ENCODE results near the gene GATA6. TPM values are rescaled to one million over a fixed set of nuclear protein-coding genes. Genes with fewer than 3 reads are reported as not detected.

Gene GATA6
- total RNA-seq, 1 donor from 2014 or later, result 89.3 TPM

DNA sequence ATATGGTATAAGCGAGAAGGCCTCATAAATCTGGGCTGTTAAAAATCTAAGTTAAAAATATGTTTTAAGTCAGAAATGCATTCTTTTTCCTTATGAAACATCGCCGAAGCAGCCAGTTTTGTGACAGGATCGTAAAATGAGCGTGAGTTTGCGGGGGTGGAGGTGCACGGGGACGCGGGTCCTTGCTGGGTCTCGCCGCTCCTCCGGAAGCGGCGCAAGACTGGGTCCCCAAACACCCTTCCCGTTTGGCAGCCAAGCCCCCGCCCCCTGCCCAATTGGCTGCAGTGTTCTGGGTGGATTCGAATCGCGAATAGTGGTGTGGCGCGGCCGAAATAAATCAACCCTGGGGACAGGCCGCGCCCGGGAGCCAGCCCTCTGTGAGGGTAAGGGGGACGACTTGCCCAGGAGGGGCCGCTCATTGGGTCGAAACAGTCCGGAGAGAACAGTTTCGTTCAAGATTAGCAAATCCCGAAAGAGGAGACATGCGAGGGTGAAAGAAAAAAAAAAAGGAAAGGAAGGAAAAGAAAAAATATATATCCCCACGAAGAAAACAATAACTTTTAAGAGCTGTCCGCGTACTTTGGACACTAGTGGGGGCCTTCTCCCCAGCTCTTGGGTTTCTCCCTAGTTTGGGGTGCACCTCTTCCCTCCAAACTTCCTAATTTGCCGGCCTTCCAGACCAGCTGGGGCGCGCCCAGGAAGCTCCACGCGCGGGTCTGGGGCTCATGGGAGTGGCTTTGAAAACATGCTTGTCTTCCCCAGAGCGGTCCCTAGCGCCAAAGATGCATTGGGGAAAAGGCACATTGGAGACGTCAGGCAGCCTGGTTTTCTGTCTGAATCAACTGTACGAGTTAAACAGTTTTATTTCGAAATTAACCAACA is 3.1 kb upstream of the GATA6 start:
- peak overlapping the region; percentile 98 to 99 for H3K27ac ChIP-seq
- H3K4me1 ChIP-seq, result peaks cover 0 to 7% of the 10 kb centered on the region in 2 donors
- intact Hi-C loops (cut with DNase I), result loop anchor here (2.0 to 10.0 kb wide), 11 partner anchors 170 to 1066 kb away; partner anchors contain the start of genes ABHD3, MIB1, RBBP8 and ROCK1
- TF ChIP-seq, protein P1, sequence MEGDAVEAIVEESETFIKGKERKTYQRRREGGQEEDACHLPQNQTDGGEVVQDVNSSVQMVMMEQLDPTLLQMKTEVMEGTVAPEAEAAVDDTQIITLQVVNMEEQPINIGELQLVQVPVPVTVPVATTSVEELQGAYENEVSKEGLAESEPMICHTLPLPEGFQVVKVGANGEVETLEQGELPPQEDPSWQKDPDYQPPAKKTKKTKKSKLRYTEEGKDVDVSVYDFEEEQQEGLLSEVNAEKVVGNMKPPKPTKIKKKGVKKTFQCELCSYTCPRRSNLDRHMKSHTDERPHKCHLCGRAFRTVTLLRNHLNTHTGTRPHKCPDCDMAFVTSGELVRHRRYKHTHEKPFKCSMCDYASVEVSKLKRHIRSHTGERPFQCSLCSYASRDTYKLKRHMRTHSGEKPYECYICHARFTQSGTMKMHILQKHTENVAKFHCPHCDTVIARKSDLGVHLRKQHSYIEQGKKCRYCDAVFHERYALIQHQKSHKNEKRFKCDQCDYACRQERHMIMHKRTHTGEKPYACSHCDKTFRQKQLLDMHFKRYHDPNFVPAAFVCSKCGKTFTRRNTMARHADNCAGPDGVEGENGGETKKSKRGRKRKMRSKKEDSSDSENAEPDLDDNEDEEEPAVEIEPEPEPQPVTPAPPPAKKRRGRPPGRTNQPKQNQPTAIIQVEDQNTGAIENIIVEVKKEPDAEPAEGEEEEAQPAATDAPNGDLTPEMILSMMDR (IDR thresholded peaks at IDR 0.05), result peak in 1 of 3 experiments; percentile 1
- no peaks in the 10 kb centered on the region for H3K9me3 ChIP-seq
- H3K4me3 ChIP-seq, result peak overlapping the region; percentile 89 to 90
- peaks cover 3 to 4% of the 10 kb centered on the region in 2 donors for H3K36me3 ChIP-seq
- DNase-seq (ENCODE audit: low spot score in 2 of 2), result peak; percentile 59 to 92
- no peaks in the 10 kb centered on the region for H3K27me3 ChIP-seq

DNA sequence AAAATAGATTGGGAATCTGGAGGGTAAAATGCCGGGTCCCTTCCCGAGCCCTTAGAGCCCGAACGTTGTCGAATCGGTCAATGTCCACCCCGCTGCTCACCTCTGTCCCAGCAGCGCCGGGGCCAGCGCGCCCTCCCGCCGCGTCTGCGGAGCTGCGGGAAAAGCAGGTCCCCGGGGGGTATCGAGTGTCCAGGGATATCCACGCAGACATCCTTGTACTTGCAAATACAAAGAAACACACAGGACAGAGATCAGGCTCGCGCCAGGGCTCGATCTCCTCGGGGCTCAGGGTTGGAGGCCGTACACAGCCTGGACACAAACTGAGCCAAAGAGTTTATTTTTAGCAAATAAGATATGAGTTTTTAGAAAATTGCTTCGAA is 2.3 kb upstream of the GATA6 start:
- peak overlapping the region; percentile 98 to 99 for H3K27ac ChIP-seq
- intact Hi-C loops (cut with DNase I), result loop anchor here (2.0 to 10.0 kb wide), 11 partner anchors 170 to 1065 kb away; partner anchors contain the start of genes ABHD3, MIB1, RBBP8 and ROCK1
- TF ChIP-seq, protein P1 (IDR thresholded peaks at IDR 0.05), result no peak
- no peaks in the 10 kb centered on the region for H3K9me3 ChIP-seq
- H3K36me3 ChIP-seq, result peaks cover 5 to 10% of the 10 kb centered on the region in 2 donors
- H3K4me1 ChIP-seq, result peaks cover 0 to 7% of the 10 kb centered on the region in 2 donors
- H3K27me3 ChIP-seq, result no peaks in the 10 kb centered on the region
- peak in 1 of 2 donors; percentile 74 for DNase-seq (ENCODE audit: low spot score in 2 of 2)
- H3K4me3 ChIP-seq, result peak overlapping the region; percentile 89 to 90

DNA sequence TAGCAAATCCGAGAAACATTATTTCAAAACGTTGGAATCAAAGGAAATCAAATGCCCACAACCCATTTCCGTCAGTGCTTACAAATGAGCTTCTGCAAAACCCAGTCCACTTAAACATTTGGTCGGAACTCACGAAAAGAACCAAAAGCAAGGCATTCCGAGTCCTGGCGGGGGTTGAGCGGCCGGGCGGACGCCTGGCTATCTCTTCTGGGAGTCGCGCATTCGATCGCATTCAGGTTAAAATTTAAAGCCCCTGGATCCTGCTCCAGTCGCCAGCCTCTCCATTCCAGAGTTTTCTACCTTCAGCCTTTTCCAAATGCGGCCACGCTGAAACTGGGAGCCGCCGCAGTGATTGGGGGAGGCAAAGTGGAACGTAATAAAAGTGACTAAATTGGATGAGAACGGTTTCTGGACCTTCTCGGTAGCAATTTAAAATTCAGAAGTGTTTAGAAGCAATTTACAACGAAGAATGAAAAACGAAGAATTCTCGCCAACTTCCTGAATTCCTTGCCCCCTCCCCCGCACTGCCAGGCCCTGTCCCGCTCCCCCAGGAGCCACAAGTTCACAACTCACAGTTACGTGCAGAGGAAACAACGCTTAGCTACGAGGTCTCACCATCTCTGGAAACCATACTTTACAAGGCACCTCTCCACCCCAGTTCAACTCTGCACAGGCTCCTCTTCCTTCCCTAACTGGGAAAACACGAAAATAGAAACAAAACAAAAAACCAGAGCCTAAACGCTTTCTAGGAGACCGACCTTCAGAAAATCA is 1.7 kb upstream of the GATA6 start:
- DNase-seq (ENCODE audit: low spot score in 2 of 2), result peak in 1 of 2 donors; percentile 66
- Histone ChIP-seq H3K36me3 (peaks cover 5 to 15% of the 10 kb centered on the region in 2 donors), H3K4me3 (peak overlapping the region; percentile 89 to 90), H3K4me1 (peaks cover 0 to 7% of the 10 kb centered on the region in 2 donors), H3K27me3 (no peaks in the 10 kb centered on the region), H3K27ac (peak overlapping the region; percentile 98 to 99), H3K9me3 (no peaks in the 10 kb centered on the region)
- TF ChIP-seq, protein P1 (IDR thresholded peaks at IDR 0.05), result no peak
- intact Hi-C loops (cut with DNase I), result loop anchor here (1.0 to 10.0 kb wide), 13 partner anchors 171 to 1065 kb away; partner anchors contain the start of genes ABHD3, MIB1, RBBP8 and ROCK1

DNA sequence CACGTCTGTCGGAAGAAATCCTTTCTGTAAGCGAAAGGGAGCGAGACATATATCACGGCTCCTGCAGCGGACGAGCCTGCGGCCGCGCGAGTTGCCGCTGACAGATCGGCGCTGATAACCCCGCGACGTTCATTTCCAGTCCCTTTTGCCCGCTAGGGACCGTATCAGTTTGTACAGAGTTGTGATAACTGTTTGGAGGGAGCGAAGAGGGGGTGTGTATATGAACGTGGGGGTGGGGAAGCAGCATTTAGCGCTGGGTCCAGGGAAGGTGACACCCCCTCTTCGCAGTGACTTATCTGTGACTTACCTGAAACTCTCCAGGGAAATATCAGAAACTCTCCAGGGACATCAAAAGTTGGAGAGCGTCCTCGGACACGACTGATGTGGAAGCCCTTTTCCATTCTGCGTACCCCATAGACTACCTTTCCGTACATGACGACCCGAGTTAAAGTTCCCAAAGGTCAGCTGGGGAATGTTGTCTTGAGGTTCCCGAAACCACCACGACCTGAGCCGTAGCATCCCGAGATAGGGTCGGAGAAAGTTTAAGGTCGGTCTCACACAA is 948 bp upstream of the GATA6 start:
- Histone ChIP-seq H3K4me3 (peak overlapping the region; percentile 89 to 90), H3K4me1 (peaks cover 0 to 7% of the 10 kb centered on the region in 2 donors), H3K27ac (peak overlapping the region; percentile 98 to 99), H3K9me3 (no peaks in the 10 kb centered on the region), H3K27me3 (no peaks in the 10 kb centered on the region), H3K36me3 (peaks cover 5 to 15% of the 10 kb centered on the region in 2 donors)
- TF ChIP-seq, protein P1 (IDR thresholded peaks at IDR 0.05), result no peak
- intact Hi-C loops (cut with DNase I), result loop anchor here (1.0 to 10.0 kb wide), 11 partner anchors 179 to 1064 kb away; partner anchors contain the start of genes ABHD3, MIB1, RBBP8 and ROCK1
- peak in 1 of 2 donors; percentile 70 for DNase-seq (ENCODE audit: low spot score in 2 of 2)

DNA sequence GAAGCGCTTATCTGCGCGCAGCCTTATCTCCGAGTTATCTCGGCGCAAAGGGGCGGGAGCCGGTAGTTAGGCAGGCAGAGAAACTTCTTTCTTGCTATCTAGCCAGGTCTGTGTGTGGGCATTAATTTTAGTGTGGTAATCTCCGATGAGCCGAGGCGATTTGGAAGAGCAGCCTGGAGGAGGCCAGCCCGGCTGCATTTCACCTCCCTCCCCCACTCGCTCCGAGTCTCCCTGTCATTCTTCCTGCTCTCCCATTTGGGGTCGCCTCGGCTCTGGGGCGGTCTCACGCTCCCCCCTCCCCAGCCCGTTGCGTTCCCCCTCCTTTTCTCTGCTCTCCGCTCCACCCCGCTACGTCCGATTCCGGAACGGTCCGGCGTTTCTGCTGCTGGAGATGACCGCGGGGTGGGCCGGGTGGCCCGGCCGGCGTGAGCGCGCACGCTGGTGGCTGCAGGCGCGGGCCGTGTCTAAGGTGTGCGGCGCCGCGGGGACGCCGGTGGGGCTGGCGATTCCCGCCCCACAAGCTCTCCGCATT is 566 bp downstream of the GATA6 start:
- TF ChIP-seq, protein P1 (IDR thresholded peaks at IDR 0.05), result no peak
- Histone ChIP-seq H3K4me3 (peak overlapping the region; percentile 89 to 90), H3K4me1 (peaks cover 0 to 2% of the 10 kb centered on the region in 2 donors), H3K27me3 (no peaks in the 10 kb centered on the region), H3K9me3 (no peaks in the 10 kb centered on the region), H3K36me3 (peaks cover 5 to 15% of the 10 kb centered on the region in 2 donors), H3K27ac (peak overlapping the region; percentile 98 to 99)
- DNase-seq (ENCODE audit: low spot score in 2 of 2), result peak in 1 of 2 donors; percentile 67
- intact Hi-C loops (cut with DNase I), result loop anchor here (1.0 to 10.0 kb wide), 11 partner anchors 19 to 1062 kb away; partner anchors contain the start of genes ABHD3, MIB1, RBBP8 and ROCK1

Measured in ascending aorta (tissue), 2 donors.